Activated T-helper 1 cell treated with anti-CD3 and anti-CD28 coated beads, Interleukin-12 subunit alpha, Interleukin-12 subunit beta, Interleukin-2, Interleukin-4 antibody, amounts not matched to agents 30 ng/mL and 10 ng/mL and 1 ng/mL, durations not matched to agents 14 hours and 24 hours and 36 hours (primary cell): Measurements from ENCODE around the gene CYP26B1. TPM values are rescaled to one million over a fixed set of nuclear protein-coding genes. Genes with fewer than 3 reads are reported as not detected.
"Not testable (repeated sequence)": the region's sequence is repeated elsewhere in the genome, so short reads cannot be mapped to it uniquely, and the experiment has no call there.

Experiments
- DNase-seq: peaks from one replicate; pipeline ENCODE4 v3.0.0; 2021; ENCODE audit warnings: low spot score
- H3K27ac Mint-ChIP-seq: one replicate; pipeline ENCODE4 v1.8.0; 2021; ENCODE audit warnings: mild to moderate bottlenecking, mixed read lengths
- H3K27me3 Mint-ChIP-seq: one replicate; pipeline ENCODE4 v1.8.0; 2022; ENCODE audit warnings: mild to moderate bottlenecking, moderate library complexity, mixed read lengths; ENCODE audit not compliant: insufficient read depth
- H3K36me3 Mint-ChIP-seq: one replicate; pipeline ENCODE4 v1.8.0; 2021; ENCODE audit warnings: low read depth, mixed read lengths
- H3K4me1 Mint-ChIP-seq: one replicate; pipeline ENCODE4 v1.8.0; 2021; ENCODE audit warnings: low read depth, mixed read lengths
- H3K4me3 Mint-ChIP-seq: one replicate; pipeline ENCODE4 v1.8.0; 2021; ENCODE audit warnings: mild to moderate bottlenecking, moderate library complexity, mixed read lengths
- H3K9me3 Mint-ChIP-seq: one replicate; pipeline ENCODE4 v1.8.0; 2021; ENCODE audit warnings: mixed read lengths
- intact Hi-C: fragments of 100-400 bp; cut with micrococcal nuclease; formaldehyde crosslinking; loops from one replicate; pipeline ENCODE4 v1.15.1; 2024
- total RNA-seq: library from RNA; stranded (reverse); gene quantifications from 2 replicates; pipeline ENCODE4 v1.2.3, GENCODE V29; 2022

CYP26B1 gene
- total RNA-seq, 1 donor from 2014 or later = not detected

DNA sequence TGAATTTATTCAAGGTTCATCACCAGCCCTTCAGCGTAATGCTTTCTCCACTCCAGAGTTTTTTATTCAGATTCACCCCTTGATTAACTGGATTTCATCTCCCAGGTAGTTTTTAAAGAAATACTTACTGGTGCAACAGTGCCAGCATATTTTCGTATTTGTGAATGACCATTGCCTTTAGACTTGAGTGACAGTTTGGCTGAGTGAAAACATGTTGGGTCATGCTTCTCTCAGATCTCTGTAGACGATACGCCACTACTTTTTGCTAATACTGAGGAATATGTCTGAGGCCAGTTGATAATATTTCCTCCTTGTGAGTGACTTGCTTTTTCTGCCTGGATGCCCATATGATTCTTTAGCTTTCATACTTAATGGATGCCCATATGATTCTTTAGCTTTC, 51.5 kb downstream of the CYP26B1 start:
- Mint-ChIP-seq H3K4me3 (no peak overlapping the region), H3K27ac (no peak overlapping the region), H3K4me1 (no peaks in the 10 kb centered on the region), H3K36me3 (no peaks in the 10 kb centered on the region), H3K9me3 (no peaks in the 10 kb centered on the region), H3K27me3 (peaks cover 2% of the 10 kb centered on the region)
- DNase-seq = no peak
- intact Hi-C loops = no loop called here

DNA sequence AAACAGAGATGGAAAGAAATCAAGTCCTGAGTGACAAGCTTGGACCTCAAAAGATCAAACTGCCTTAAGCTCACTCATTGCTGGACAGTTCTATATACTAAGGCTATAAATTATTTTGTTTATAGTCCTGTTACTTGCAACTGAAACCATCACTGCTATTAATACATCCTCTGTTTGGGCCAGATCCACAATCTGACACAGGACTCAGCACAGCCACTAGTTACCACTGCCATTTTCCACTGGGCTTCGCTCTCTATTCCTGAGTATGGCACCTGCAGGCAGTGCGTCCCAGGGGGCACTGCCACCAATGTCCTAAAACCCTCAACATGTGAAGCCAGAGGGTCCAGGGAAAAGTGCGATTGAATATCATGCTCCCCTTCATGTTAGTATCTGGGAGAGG, 52.3 kb downstream of the CYP26B1 start:
- H3K27me3 Mint-ChIP-seq = peaks cover 2% of the 10 kb centered on the region
- H3K4me1 Mint-ChIP-seq = no peaks in the 10 kb centered on the region
- no peak for DNase-seq
- H3K9me3 Mint-ChIP-seq = no peaks in the 10 kb centered on the region
- H3K4me3 Mint-ChIP-seq = no peak overlapping the region
- H3K36me3 Mint-ChIP-seq = no peaks in the 10 kb centered on the region
- H3K27ac Mint-ChIP-seq = no peak overlapping the region
- intact Hi-C loops = no loop called here

DNA sequence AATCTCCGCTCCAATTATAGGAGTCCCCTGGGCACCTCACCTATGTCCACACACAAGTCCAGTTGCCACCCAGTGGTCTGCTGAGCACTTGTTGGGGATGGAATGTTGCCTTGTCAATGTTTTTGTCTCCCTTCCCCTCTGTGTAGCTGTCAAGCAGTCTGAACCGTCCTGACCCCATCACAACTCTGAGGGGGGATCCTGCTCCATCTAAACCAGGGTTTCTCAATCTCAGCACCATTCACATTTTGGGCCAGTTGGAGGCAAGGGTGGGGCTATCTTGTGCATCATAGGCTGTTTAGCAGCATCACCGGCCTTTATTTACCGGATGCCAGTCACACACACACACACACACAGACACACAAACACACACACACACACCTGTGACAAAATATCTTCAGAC, 53.0 kb downstream of the CYP26B1 start:
- peaks cover 2% of the 10 kb centered on the region for H3K27me3 Mint-ChIP-seq
- intact Hi-C loops = no loop called here
- DNase-seq = no peak

DNA sequence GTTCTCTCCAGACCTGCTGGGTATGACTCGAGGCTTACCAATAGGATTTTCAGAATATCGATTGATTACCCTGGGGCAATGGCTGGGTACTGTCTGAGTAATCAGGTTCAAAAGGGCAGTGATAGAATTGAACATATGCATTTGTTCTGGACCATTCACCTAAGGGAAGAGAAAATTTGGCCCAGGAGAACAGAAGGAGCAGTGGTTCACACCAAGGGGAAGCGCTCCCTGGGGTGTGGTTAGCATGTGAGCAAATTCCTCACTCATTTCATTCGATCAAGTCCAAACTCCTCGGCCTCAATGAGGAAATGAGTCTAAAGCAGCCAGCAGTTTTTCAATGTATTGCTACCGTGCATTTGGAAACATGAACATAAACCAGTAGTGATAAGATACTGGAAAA, 55.6 kb downstream of the CYP26B1 start:
- Mint-ChIP-seq H3K4me1 (no peaks in the 10 kb centered on the region), H3K9me3 (no peaks in the 10 kb centered on the region), H3K27me3 (no peaks in the 10 kb centered on the region), H3K27ac (no peak overlapping the region), H3K4me3 (no peak overlapping the region), H3K36me3 (no peaks in the 10 kb centered on the region)
- intact Hi-C loops = no loop called here
- no peak for DNase-seq

More for the DNA sequence above, 53.0 kb downstream of the CYP26B1 start:
- Mint-ChIP-seq H3K36me3 (no peaks in the 10 kb centered on the region), H3K4me3 (no peak overlapping the region), H3K27ac (no peak overlapping the region), H3K4me1 (no peaks in the 10 kb centered on the region), H3K9me3 (no peaks in the 10 kb centered on the region)

DNA sequence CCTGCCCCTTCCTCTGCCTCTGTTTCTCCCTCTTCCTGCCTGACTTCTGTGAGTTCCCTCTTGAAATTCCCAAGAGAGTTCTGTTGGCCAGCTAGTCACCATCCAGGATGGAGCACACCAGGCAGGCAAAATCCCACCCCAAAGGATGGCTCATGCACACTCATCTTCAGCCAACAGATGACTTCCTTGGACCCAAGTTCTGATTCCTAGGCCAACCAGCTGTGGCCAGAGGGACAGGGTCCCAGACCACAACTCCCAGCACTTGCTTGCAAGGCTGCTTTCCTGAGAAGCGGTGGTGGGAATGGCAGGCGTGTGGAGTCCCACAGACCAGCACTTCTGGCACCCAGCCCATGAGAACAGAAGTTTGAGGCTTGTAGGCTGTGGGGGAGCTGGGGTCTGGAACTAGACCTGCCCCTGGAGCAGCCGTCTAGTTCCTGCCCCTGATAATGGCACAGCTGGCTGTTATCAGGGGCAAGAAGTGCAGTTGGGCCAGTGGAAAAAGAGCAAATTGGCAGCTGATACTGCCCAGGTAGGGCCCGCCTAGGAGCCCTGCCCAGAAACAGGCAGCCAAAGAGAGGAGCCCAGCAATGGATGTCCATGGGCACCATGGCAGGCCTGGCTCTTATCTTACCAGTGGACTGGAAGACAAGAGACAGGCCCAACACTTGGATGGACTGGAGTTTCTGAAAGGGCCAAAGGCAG, 56.7 kb downstream of the CYP26B1 start:
- H3K4me1 Mint-ChIP-seq = no peaks in the 10 kb centered on the region
- H3K27me3 Mint-ChIP-seq = no peaks in the 10 kb centered on the region
- H3K36me3 Mint-ChIP-seq = no peaks in the 10 kb centered on the region
- H3K9me3 Mint-ChIP-seq = no peaks in the 10 kb centered on the region
- no peak overlapping the region for H3K27ac Mint-ChIP-seq
- intact Hi-C loops = no loop called here
- DNase-seq = no peak
- no peak overlapping the region for H3K4me3 Mint-ChIP-seq

DNA sequence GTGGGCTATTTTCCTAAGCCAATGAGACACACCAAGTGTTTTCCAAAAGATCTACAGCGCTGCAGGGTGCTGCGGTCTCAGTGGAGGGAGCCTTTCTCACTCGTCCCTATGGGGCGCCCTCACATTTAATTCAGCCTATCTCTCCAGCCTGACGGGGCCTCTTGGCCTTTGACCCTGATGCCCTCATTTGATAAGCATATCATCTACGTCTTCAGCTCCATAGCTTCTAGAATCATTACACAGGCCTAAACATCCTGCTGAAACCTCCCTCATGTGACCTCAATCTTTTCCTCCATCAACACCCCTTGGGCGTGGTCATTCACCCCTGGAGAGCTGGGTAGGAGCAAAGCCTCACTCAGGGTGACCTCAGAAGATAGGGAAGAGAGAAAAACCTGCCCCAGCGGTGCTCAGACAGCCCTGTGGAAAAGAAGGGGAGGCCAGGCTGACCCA, 57.4 kb downstream of the CYP26B1 start:
- Mint-ChIP-seq H3K27ac (no peak overlapping the region), H3K36me3 (no peaks in the 10 kb centered on the region), H3K27me3 (no peaks in the 10 kb centered on the region), H3K4me3 (no peak overlapping the region), H3K9me3 (no peaks in the 10 kb centered on the region), H3K4me1 (no peaks in the 10 kb centered on the region)
- DNase-seq = no peak
- intact Hi-C loops = no loop called here

DNA sequence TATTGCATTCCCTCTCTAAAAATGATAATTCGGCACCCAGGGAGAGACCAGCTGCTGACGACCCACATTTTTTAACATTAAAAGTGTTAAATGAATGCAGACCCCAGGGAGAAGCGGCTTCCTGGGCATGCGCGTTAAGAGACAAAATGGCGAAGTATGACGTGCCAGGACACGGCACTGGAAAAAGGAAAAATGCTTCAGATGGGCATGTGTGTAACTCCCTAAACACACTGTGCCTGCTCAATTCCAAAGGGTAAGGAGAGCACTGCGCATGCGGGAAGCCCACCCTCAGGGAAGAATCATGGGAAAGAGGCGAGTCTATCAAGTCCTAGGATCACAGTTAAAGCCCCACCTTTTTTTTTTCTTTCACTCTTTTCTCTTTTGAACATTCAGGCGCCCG, 58.1 kb downstream of the CYP26B1 start:
- no peak overlapping the region for H3K4me3 Mint-ChIP-seq
- intact Hi-C loops = no loop called here
- no peaks in the 10 kb centered on the region for H3K36me3 Mint-ChIP-seq
- no peak for DNase-seq
- no peaks in the 10 kb centered on the region for H3K9me3 Mint-ChIP-seq
- no peaks in the 10 kb centered on the region for H3K4me1 Mint-ChIP-seq
- H3K27me3 Mint-ChIP-seq = no peaks in the 10 kb centered on the region
- no peak overlapping the region for H3K27ac Mint-ChIP-seq

DNA sequence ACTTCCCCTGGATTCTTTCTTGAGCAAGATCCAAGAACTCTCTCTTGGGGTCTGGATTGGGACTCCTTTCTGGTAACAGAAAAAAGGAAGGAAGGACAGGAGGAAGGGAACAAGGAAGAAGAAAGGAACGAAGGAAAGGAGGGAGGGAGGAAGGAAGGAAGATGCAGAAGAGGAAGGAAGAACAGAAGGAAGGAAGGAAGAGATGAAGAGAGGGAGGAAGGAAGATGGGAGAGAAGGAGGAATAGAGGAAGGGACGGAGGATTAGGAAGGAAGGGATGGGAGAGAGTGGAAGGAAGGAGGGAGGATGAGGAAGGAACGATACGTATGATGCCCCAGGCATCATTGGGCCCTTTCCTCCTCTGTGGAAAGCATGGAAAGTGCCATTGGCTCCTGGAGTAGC, 58.6 kb downstream of the CYP26B1 start:
- Mint-ChIP-seq H3K4me3 (no peak overlapping the region), H3K9me3 (no peaks in the 10 kb centered on the region), H3K4me1 (no peaks in the 10 kb centered on the region), H3K27ac (no peak overlapping the region), H3K36me3 (no peaks in the 10 kb centered on the region), H3K27me3 (no peaks in the 10 kb centered on the region)
- intact Hi-C loops = no loop called here
- no peak for DNase-seq

DNA sequence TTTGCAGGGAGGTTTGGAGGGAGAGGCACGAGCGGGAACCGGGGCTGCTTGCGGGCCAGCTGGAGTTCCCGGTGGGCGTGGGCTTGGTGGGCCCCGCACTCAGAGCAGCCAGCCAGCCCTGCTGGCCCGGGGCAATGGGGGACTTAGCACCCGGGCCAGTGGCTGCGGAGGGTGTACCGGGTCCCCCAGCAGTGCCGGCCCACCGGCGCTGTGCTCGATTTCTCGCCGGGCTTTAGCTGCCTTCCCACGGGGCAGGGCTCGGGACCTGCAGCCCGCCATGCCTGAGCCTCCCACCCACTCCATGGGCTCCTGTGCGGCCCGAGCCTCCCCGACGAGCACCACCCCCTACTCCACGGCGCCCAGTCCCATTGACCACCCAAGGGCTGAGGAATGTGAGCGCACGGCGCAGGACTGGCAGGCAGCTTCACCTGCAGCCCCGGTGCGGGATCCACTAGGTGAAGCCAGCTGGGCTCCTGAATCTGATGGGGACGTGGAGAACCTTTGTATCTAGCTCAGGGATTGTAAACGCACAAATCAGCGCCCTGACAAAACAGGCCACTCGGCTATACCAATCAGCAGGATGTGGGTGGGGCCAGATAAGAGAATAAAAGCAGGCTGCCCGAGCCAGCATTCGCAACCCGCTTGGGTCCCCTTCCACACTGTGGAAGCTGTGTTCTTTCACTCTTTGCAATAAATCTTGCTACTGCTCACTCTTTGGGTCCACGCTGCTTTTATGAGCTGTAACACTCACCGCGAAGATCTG, 60.6 kb downstream of the CYP26B1 start:
- H3K4me3 Mint-ChIP-seq, DNase-seq, H3K9me3 Mint-ChIP-seq, H3K4me1 Mint-ChIP-seq, H3K27ac Mint-ChIP-seq, H3K36me3 Mint-ChIP-seq, intact Hi-C loops, H3K27me3 Mint-ChIP-seq: not testable (repeated sequence)

DNA sequence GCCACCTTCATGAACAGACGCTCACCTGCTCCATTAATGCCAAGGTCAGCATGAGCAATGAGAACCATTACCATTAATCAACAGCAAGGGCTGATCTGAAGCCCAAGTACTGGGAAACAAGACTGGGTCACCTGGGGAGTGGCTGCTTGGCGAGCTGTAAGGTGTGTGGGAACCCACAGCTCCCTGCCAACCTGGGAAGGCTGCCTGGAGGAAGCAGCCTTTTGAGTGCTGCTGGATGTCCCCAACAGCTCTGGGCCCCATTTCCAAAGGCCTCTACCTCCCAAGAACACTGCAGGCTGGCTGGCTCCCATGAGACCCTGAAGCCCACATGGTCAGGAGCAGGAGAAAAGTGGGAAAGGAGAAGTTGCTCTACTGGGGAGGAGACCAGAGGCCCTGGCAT, 62.1 kb downstream of the CYP26B1 start:
- H3K27ac Mint-ChIP-seq = no peak overlapping the region
- intact Hi-C loops = no loop called here
- no peaks in the 10 kb centered on the region for H3K27me3 Mint-ChIP-seq
- H3K4me3 Mint-ChIP-seq = no peak overlapping the region
- DNase-seq = no peak
- H3K4me1 Mint-ChIP-seq = no peaks in the 10 kb centered on the region
- H3K36me3 Mint-ChIP-seq = no peaks in the 10 kb centered on the region
- H3K9me3 Mint-ChIP-seq = no peaks in the 10 kb centered on the region

DNA sequence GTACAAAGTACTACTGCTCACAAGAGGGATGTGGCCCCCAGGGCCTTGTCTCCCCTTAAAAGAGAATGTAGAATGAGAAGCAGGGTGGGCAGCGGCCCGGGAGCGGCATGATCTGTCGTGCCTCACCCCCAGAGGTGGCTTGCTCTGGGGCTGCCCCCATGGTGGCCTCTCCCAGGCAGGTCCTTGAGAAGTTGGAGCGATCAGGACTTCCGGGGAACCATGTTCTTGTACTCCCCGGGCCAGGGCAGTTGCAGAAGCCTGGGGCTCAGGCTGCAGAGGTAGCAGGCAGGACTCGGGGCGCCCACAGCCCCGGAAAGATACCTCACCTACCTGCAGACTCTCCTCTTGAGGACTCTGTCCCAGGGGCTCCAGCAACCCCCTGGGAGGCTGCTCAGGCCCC, 62.6 kb downstream of the CYP26B1 start:
- intact Hi-C loops = no loop called here
- Mint-ChIP-seq H3K4me1 (no peaks in the 10 kb centered on the region), H3K27ac (no peak overlapping the region), H3K36me3 (no peaks in the 10 kb centered on the region), H3K9me3 (no peaks in the 10 kb centered on the region), H3K4me3 (no peak overlapping the region), H3K27me3 (no peaks in the 10 kb centered on the region)
- no peak for DNase-seq

DNA sequence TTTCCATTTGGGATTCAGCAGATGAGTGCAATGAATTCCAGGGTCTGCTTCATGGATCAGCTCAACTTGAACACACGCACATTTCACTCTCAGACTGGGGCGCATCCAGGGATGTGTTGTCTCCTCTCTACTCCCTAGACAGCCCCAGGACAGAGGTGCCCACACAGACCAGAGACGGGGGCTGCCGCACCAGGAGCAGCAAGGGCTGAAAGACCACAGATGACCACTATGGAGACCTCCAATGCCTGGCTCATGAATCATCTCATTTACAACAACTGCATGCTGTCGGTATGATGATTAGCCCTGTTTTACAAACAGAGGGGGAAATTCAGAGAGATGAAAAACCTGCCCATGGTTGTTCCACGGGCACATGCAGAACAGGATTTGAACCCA, 63.1 kb downstream of the CYP26B1 start:
- DNase-seq = no peak
- Mint-ChIP-seq H3K9me3 (no peaks in the 10 kb centered on the region), H3K4me1 (no peaks in the 10 kb centered on the region), H3K27me3 (no peaks in the 10 kb centered on the region), H3K36me3 (no peaks in the 10 kb centered on the region), H3K27ac (no peak overlapping the region), H3K4me3 (no peak overlapping the region)
- intact Hi-C loops = no loop called here

DNA sequence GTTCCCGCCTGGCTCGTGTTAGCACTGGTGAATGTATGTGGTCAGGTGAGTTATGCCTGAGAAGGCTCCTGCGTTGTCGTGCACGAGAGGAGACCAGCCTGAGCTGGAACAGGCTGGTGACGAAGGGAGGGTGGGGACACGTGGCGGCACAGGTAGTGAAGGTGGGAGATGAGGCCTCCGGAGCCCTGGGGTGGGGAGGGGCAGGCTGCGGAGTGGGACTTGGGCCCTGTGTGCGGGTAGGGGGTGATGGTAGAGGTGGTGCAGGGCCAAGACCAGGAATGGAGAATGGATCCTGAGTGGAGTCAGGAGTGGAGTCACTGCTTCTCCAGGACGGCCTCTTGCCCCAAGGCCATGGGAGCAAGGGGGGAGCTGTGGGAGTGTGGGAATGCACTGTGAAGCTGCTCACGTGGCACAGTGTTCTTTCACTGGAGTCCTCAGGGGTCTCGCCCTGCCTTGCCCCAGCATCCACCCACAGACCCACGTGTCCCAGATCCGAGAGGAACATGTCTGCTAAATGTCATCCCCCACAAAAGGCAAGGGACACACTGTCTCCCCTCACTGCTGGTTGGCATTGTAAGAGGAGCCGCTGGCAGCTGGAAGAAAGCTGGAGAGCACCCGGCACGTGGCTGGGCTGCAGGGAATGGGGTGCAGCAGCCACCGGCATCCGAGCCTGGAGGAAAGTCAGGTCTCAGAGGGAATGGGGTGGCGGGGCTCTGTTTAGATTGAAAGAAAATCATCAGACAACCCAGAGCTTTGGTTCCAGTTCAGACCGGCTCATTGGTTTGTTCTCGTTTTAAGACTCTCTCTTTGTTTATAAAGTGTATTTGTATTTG, 63.7 kb downstream of the CYP26B1 start:
- H3K27ac Mint-ChIP-seq = no peak overlapping the region
- no peak overlapping the region for H3K4me3 Mint-ChIP-seq
- no peaks in the 10 kb centered on the region for H3K27me3 Mint-ChIP-seq
- no peaks in the 10 kb centered on the region for H3K9me3 Mint-ChIP-seq
- no peaks in the 10 kb centered on the region for H3K36me3 Mint-ChIP-seq
- DNase-seq = no peak
- H3K4me1 Mint-ChIP-seq = no peaks in the 10 kb centered on the region
- intact Hi-C loops = no loop called here
